ENCODE data around the gene CCDC148. TPM values are rescaled to one million over a fixed set of nuclear protein-coding genes. Genes with fewer than 3 reads are reported as not detected.

CCDC148 gene
- polyA plus RNA-seq, 3 donors: not detected

GRCh38 chr2:158498043-158498748 is 41.6 kb upstream of the CCDC148 start:
- Histone ChIP-seq H3K27ac (ENCODE audit: low read depth in 1 of 2, low read length in 2 of 2) (no peak overlapping the region), H3K4me1 (ENCODE audit: control insufficient read depth in 1 of 2, insufficient read depth in 2 of 2, low read length in 2 of 2) (no peaks in the 10 kb centered on the region), H2AFZ (ENCODE audit: insufficient read depth, low read depth, low read length, poor library complexity, severe bottlenecking) (no peak overlapping the region), H3K4me2 (replicated peaks; ENCODE audit: extremely low read depth, low read length, poor library complexity, severe bottlenecking) (no peak overlapping the region), H3K4me3 (replicated peaks in 1 of 3; ENCODE audit: low read depth in 2 of 3, low read length in 3 of 3) (no peak overlapping the region), H3K9ac (ENCODE audit: insufficient read depth, low read length, poor library complexity, severe bottlenecking) (no peak overlapping the region), H4K20me1 (ENCODE audit: insufficient read depth, low read length) (no peaks in the 10 kb centered on the region), H3K27me3 (ENCODE audit: control insufficient read depth in 2 of 2, insufficient read depth in 2 of 2, low read length in 2 of 2) (no peaks in the 10 kb centered on the region), H3K79me2 (ENCODE audit: insufficient read depth, low read length) (peaks cover 14% of the 10 kb centered on the region), H3K36me3 (replicated peaks in 1 of 2; ENCODE audit: control insufficient read depth in 1 of 2, insufficient read depth in 2 of 2, low read length in 2 of 2) (no peaks in the 10 kb centered on the region), H3K9me3 (replicated peaks in 1 of 2; ENCODE audit: control insufficient read depth in 1 of 2, insufficient read depth in 1 of 2, low read length in 2 of 2) (no peaks in the 10 kb centered on the region)
- TF ChIP-seq CTCF (IDR thresholded peaks at IDR 0.05): no peak
- no peaks in the 10 kb centered on the region for H3K4me1 Mint-ChIP-seq
- H3K9me3 Mint-ChIP-seq: no peaks in the 10 kb centered on the region
- peaks cover 4 to 6% of the 10 kb centered on the region in 2 donors for H3K36me3 Mint-ChIP-seq
- intact Hi-C loops (cut with micrococcal nuclease): no loop called here
- DNase-seq: no peak
- H3K27ac Mint-ChIP-seq: no peak overlapping the region
- H3K27me3 Mint-ChIP-seq (ENCODE audit: low read depth in 3 of 3): peaks cover 0 to 1% (median 0%) of the 10 kb centered on the region in 3 donors
- H3K4me3 Mint-ChIP-seq: no peak overlapping the region

GRCh38 chr2:158497486-158497885 is 40.9 kb upstream of the CCDC148 start:
- no peak overlapping the region for H3K27ac ChIP-seq (ENCODE audit: low read depth in 1 of 2, low read length in 2 of 2)
- H3K79me2 ChIP-seq (ENCODE audit: insufficient read depth, low read length): peaks cover 14% of the 10 kb centered on the region
- H3K27me3 ChIP-seq (ENCODE audit: control insufficient read depth in 2 of 2, insufficient read depth in 2 of 2, low read length in 2 of 2): no peaks in the 10 kb centered on the region
- peaks cover 0 to 1% (median 0%) of the 10 kb centered on the region in 3 donors for H3K27me3 Mint-ChIP-seq (ENCODE audit: low read depth in 3 of 3)
- no peak overlapping the region for H3K4me2 ChIP-seq (replicated peaks; ENCODE audit: extremely low read depth, low read length, poor library complexity, severe bottlenecking)
- H3K36me3 ChIP-seq (replicated peaks in 1 of 2; ENCODE audit: control insufficient read depth in 1 of 2, insufficient read depth in 2 of 2, low read length in 2 of 2): no peaks in the 10 kb centered on the region
- DNase-seq: no peak
- H3K9ac ChIP-seq (ENCODE audit: insufficient read depth, low read length, poor library complexity, severe bottlenecking): no peak overlapping the region
- H3K4me3 Mint-ChIP-seq: no peak overlapping the region
- no peaks in the 10 kb centered on the region for H3K4me1 ChIP-seq (ENCODE audit: control insufficient read depth in 1 of 2, insufficient read depth in 2 of 2, low read length in 2 of 2)
- H3K9me3 Mint-ChIP-seq: no peaks in the 10 kb centered on the region
- no peak for TF ChIP-seq CTCF (IDR thresholded peaks at IDR 0.05)
- no CpG with 5 or more reads among the region's 1 CpG for WGBS (ENCODE audit: insufficient coverage)
- no peaks in the 10 kb centered on the region for H4K20me1 ChIP-seq (ENCODE audit: insufficient read depth, low read length)
- H3K4me1 Mint-ChIP-seq: no peaks in the 10 kb centered on the region
- peaks cover 4 to 6% of the 10 kb centered on the region in 2 donors for H3K36me3 Mint-ChIP-seq
- no peak overlapping the region for H2AFZ ChIP-seq (ENCODE audit: insufficient read depth, low read depth, low read length, poor library complexity, severe bottlenecking)
- H3K4me3 ChIP-seq (replicated peaks in 1 of 3; ENCODE audit: low read depth in 2 of 3, low read length in 3 of 3): no peak overlapping the region
- H3K9me3 ChIP-seq (replicated peaks in 1 of 2; ENCODE audit: control insufficient read depth in 1 of 2, insufficient read depth in 1 of 2, low read length in 2 of 2): no peaks in the 10 kb centered on the region
- intact Hi-C loops (cut with micrococcal nuclease): no loop called here
- H3K27ac Mint-ChIP-seq: no peak overlapping the region
